Choroid plexus epithelial cell (primary cell): Measurements from ENCODE around the gene SLC16A7.
A peak's percentile ranks its signal among the peaks of the same experiment; 100 is the strongest.

Experiments used
- DNase-seq: peaks from one replicate; pipeline ENCODE4 v3.0.0-alpha.2; 2010; ENCODE audit warnings: low read depth
- H3K4me3 ChIP-seq: 2 replicates; pipeline ENCODE4 v1.5.1; 2011; ENCODE audit warnings: low read depth, mild to moderate bottlenecking, control low read depth, low read length, moderate library complexity
- TF ChIP-seq, protein P1 (sequence below): conservative IDR thresholded peaks from 2 replicates; pipeline ENCODE4 v1.5.1; 2011; ENCODE audit warnings: low read depth, mild to moderate bottlenecking, control low read depth, inconsistent platforms, low read length, moderate library complexity

SLC16A7 gene

DNA sequence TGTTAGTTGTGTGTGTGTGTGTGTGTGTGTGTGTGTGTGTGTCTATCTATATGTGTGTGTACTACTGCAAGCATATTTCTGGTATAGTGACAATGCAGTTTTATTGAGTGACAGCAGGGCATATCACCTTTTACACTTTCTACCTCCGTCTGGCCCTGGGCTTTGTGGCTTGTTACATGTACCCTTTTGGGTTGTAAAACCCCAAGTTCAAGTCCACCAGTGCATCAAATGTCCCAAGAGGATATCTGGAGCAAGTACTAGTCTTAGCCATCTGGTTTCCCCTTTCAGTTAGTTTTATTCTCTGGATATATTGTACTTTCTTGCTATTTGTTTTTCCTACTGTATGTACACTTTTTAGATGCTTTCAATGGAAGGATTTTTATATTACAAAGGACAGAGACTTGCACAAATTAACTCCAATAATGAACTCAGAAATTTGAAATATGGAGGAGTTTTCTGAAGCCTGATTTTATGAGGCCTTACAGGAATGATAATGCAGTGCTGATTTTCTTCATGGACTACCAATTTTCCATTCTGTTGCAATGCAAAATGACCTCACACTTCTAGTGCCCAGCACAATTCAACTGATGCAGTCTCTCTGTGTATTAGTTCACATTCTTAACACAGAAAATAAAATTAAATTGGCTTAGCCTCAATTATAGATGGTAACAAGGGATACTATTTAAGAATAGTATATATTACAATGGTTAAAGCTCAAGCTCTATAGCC, 29.1 kb downstream of the SLC16A7 start:
- TF ChIP-seq, protein P1, sequence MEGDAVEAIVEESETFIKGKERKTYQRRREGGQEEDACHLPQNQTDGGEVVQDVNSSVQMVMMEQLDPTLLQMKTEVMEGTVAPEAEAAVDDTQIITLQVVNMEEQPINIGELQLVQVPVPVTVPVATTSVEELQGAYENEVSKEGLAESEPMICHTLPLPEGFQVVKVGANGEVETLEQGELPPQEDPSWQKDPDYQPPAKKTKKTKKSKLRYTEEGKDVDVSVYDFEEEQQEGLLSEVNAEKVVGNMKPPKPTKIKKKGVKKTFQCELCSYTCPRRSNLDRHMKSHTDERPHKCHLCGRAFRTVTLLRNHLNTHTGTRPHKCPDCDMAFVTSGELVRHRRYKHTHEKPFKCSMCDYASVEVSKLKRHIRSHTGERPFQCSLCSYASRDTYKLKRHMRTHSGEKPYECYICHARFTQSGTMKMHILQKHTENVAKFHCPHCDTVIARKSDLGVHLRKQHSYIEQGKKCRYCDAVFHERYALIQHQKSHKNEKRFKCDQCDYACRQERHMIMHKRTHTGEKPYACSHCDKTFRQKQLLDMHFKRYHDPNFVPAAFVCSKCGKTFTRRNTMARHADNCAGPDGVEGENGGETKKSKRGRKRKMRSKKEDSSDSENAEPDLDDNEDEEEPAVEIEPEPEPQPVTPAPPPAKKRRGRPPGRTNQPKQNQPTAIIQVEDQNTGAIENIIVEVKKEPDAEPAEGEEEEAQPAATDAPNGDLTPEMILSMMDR: no peak
- DNase-seq: peak; percentile 16

GRCh38 chr12:59626382-59626781, 30.6 kb downstream of the SLC16A7 start:
- no peak for DNase-seq
- H3K4me3 ChIP-seq: no peak overlapping the region
- TF ChIP-seq, protein P1: no peak

More for the DNA sequence above, 29.1 kb downstream of the SLC16A7 start:
- H3K4me3 ChIP-seq: no peak overlapping the region

DNA sequence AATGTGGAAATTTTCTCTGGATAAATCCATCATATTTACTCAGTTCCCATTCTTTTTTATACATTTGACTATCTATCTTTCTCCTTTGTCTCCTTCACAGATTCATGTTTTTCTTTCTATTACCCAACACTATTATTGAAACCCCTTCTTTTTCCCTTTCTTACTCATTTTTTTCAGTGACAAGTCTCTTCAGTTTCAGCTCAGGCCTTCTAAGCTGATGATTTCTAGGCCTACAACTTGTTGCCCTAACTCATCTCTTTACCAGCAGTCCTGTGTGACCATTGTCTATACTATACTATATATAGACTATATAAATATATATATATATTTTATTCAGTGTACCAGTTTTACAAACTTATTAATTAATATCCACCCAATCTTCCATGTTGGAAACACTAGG, 31.8 kb downstream of the SLC16A7 start:
- no peak for DNase-seq
- no peak overlapping the region for H3K4me3 ChIP-seq
- TF ChIP-seq, protein P1: no peak

DNA sequence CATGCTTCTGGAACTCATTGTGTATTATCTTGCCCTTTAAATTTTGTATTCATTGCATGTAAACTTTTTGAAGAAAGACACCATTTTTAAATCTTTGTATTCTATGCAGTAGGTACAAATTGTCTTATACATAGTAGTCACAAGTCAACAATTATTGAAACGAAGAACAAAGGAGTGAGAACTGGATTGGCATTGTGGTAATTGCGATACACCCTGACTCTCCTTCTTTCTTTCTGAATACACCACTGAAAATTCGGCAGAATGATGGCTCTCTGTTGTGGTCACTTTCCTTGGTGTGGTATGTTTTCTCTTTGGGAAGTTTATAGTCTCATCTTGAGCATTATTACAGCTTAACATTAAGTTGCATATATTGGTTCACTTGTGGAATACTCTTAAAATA, 34.1 kb downstream of the SLC16A7 start:
- TF ChIP-seq, protein P1: no peak

GRCh38 chr12:59632408-59632807, 36.6 kb downstream of the SLC16A7 start:
- TF ChIP-seq, protein P1: no peak

More for the DNA sequence above, 34.1 kb downstream of the SLC16A7 start:
- no peak for DNase-seq
- no peak overlapping the region for H3K4me3 ChIP-seq

DNA sequence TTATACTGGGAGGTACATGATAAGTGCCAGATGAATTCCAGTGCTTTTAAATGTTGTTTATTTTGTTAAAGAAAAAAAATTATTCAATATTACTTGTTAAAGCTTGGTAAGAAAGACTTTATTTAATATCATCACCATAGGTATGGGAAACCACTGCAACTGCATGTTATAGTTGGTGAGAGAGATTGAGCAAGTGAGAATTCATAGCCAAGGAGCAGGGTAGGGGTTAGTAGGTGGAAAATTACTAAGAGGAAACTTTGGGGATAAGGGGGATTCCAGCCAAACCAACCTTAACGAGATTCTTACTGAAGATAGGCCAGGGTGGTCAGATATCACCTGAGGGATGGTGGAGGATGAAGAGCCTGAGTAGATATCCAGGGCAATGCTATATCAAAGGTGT, 38.4 kb downstream of the SLC16A7 start:
- TF ChIP-seq, protein P1: no peak
- no peak for DNase-seq
- H3K4me3 ChIP-seq: no peak overlapping the region

More at GRCh38 chr12:59632408-59632807, 36.6 kb downstream of the SLC16A7 start:
- H3K4me3 ChIP-seq: no peak overlapping the region
- no peak for DNase-seq
